ENCODE data around the gene CDC42EP3. TPM values are rescaled to one million over a fixed set of nuclear protein-coding genes. Genes with fewer than 3 reads are reported as not detected.

Gene CDC42EP3
- total and polyA plus RNA-seq, 2 donors (not counting 1 experiment from before 2014, with no cell fraction given): 28.0 to 29.9 TPM

DNA sequence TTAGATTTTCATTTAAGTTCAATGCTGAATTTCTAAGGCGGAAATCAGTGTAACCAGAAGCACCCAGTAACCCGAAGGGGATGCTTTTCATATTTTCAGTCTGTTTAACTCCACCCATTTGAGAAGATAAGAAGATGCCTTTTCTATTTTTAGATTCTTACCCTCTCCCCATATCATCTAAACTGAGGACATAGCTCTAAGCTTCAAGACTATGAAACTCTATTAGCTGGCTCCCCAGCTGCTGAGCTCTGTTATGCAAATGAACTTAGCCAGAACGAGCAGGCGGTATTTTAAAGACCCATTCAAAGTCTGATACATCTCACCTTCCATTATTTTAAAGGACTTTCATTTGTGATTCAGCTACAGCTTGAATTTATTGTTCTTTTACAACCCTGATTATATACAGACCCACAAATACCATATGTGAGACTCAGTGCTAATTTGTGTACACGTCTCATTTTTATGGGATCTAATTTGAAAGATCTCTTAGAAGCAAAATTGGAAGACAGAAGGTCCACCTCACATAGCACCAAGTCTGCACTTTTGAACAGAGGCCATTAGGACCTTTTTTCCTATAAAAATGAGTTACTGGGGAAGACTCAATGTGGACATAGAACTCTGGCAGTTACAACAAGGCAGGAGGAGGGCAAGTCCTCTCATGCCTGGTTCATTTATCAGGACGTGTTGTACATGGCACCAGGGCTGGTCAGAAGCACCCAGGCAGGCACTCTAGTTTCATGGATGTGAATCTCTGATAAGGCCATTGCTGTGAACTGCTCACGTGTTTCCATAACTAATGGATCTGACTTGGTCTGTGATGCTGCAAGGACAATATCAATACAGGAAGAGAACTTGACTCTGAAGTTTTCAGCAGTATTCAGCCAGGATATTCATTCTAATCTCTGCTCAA is 16.3 kb downstream of the CDC42EP3 start:
- H3K9me3 Mint-ChIP-seq (ENCODE audit: insufficient read depth): no peaks in the 10 kb centered on the region
- POLR2A ChIA-PET: interaction anchor here (0.5 to 1.4 kb wide), 4 partner anchors 10 to 118 kb away, joined by 3 to 7 read pairs (median 4); no protein-coding TSS in a partner anchor
- 34% methylated on average over 4 of the region's 7 CpGs for WGBS (ENCODE audit: insufficient coverage)
- DNase-seq (peak; percentile 78), ATAC-seq (ENCODE audit: low read depth) (peak; percentile 67)
- no peaks in the 10 kb centered on the region for H3K27me3 Mint-ChIP-seq
- H3K4me3 ChIP-seq (ENCODE audit: control extremely low read depth in 1 of 5, extremely low read depth in 1 of 5, insufficient read depth in 1 of 5, low read depth in 2 of 5, low read length in 4 of 5): peak overlapping the region in 3 of 5 experiments; percentile 13 to 41 (median 35)
- H3K4me1 ChIP-seq (ENCODE audit: control insufficient read depth in 2 of 2, insufficient read depth in 2 of 2, low read length in 2 of 2): peaks cover 87 to 91% of the 10 kb centered on the region in 2 donors
- intact Hi-C loops (cut with micrococcal nuclease): loop anchor here (1.0 to 5.0 kb wide), 3 partner anchors 16 to 272 kb away; partner anchors contain the start of genes CDC42EP3 and RMDN2
- H3K36me3 ChIP-seq (replicated peaks in 1 of 2; ENCODE audit: control extremely low read depth in 1 of 2, control insufficient read depth in 1 of 2, extremely low read depth in 1 of 2, insufficient read depth in 2 of 2, low read length in 1 of 2): no peaks in the 10 kb centered on the region
- peaks cover 58% of the 10 kb centered on the region for H3K79me2 ChIP-seq (ENCODE audit: control insufficient read depth, insufficient read depth, low read length)
- H3K27ac Mint-ChIP-seq: peak overlapping the region; percentile 84
- no peak overlapping the region for H2AFZ ChIP-seq (ENCODE audit: insufficient read depth, low read depth, low read length, poor library complexity, severe bottlenecking)
- peak overlapping the region; percentile 43 for H3K9ac ChIP-seq (ENCODE audit: low read length)
- peak overlapping the region; percentile 74 for H3K4me2 ChIP-seq (replicated peaks; ENCODE audit: low read depth, low read length, poor library complexity, severe bottlenecking)
- CTCF ChIA-PET: interaction anchor here (0.7 to 2.0 kb wide), 11 partner anchors 11 to 241 kb away, joined by 3 to 10 read pairs (median 4); no protein-coding TSS in a partner anchor
- no peaks in the 10 kb centered on the region for H3K9me3 ChIP-seq (ENCODE audit: control extremely low read depth in 1 of 3, control insufficient read depth in 2 of 3, insufficient read depth in 1 of 3, low read length in 2 of 3)
- TF ChIP-seq CTCF (IDR thresholded peaks at IDR 0.05) (no peak), EZH2 (IDR thresholded peaks at IDR 0.05; ENCODE audit: borderline replicate concordance, insufficient read depth, low read depth, low read length, poor library complexity, severe bottlenecking) (no peak)
- H3K4me3 Mint-ChIP-seq: peak overlapping the region; percentile 67
- H3K4me1 Mint-ChIP-seq: peaks cover 96% of the 10 kb centered on the region
- no peaks in the 10 kb centered on the region for H3K27me3 ChIP-seq (replicated peaks in 1 of 4; ENCODE audit: control extremely low read depth in 1 of 4, control insufficient read depth in 3 of 4, insufficient read depth in 4 of 4, low read length in 3 of 4)
- H3K27ac ChIP-seq (ENCODE audit: low read length in 2 of 2): peak overlapping the region; percentile 81 to 87
- peaks cover 11% of the 10 kb centered on the region for H4K20me1 ChIP-seq (ENCODE audit: control insufficient read depth, insufficient read depth, low read length, poor library complexity, severe bottlenecking)
